Measurements from ENCODE around the gene STK33. TPM values are rescaled to one million over a fixed set of nuclear protein-coding genes. Genes with fewer than 3 reads are reported as not detected.

The STK33 gene
- total RNA-seq, 1 experiment from 2014 or later, result 3.9 TPM

- DNase-seq (ENCODE audit: low read depth, low spot score) (no peak), ATAC-seq (no peak)
- no peaks in the 10 kb centered on the region for H3K9me3 ChIP-seq (ENCODE audit: control insufficient read depth, insufficient read depth, low read depth, low read length)
- POLR2A ChIA-PET, result no interaction called here
- in situ Hi-C loops (cut with HindIII; ENCODE audit: low pct_unique_long_range_greater_than_20kb, low sequenced_read_pairs) (no loop called here), intact Hi-C loops (cut with micrococcal nuclease; ENCODE audit: unreplicated experiment) (no loop called here)
- no peak for TF ChIP-seq POLR2AphosphoS5 (IDR thresholded peaks at IDR 0.05; ENCODE audit: low read depth, low read length)
- H3K4me1 ChIP-seq (ENCODE audit: control insufficient read depth, insufficient read depth, low read length), result no peaks in the 10 kb centered on the region
- no peak overlapping the region for H3K27ac ChIP-seq (ENCODE audit: low read length)
- H3K4me3 ChIP-seq (ENCODE audit: low read depth in 2 of 2, low read length in 2 of 2), result no peak overlapping the region
- H3K27me3 ChIP-seq (ENCODE audit: control insufficient read depth, insufficient read depth, low read length), result no peaks in the 10 kb centered on the region; the same call in 1 of the 2 replicates
- CTCF ChIA-PET, result no interaction called here
- H3K36me3 ChIP-seq (ENCODE audit: control insufficient read depth, insufficient read depth, low read length), result no peaks in the 10 kb centered on the region
- BruUV-seq (replicated peaks), result no TSS peak
These were observed 228.6 kb downstream of the STK33 start for GRCh38 chr11:8365216-8365941.

GRCh38 chr11:8363921-8364320 is 230.1 kb downstream of the STK33 start:
- ATAC-seq, result no peak
- Histone ChIP-seq H3K27me3 (ENCODE audit: control insufficient read depth, insufficient read depth, low read length) (no peaks in the 10 kb centered on the region; the same call in 1 of the 2 replicates), H3K4me1 (ENCODE audit: control insufficient read depth, insufficient read depth, low read length) (no peaks in the 10 kb centered on the region), H3K36me3 (ENCODE audit: control insufficient read depth, insufficient read depth, low read length) (no peaks in the 10 kb centered on the region), H3K9me3 (ENCODE audit: control insufficient read depth, insufficient read depth, low read depth, low read length) (no peaks in the 10 kb centered on the region), H3K27ac (ENCODE audit: low read length) (no peak overlapping the region), H3K4me3 (ENCODE audit: low read depth in 2 of 2, low read length in 2 of 2) (no peak overlapping the region)
- TF ChIP-seq TCF7L2 (IDR thresholded peaks at IDR 0.05; ENCODE audit: low read depth, low read length) (no peak), SIN3A (IDR thresholded peaks at IDR 0.05; ENCODE audit: borderline replicate concordance, insufficient read depth, low read depth, low read length) (no peak), POLR2AphosphoS5 (IDR thresholded peaks at IDR 0.05; ENCODE audit: low read depth, low read length) (no peak)
- intact Hi-C loops (cut with micrococcal nuclease; ENCODE audit: unreplicated experiment) (no loop called here), in situ Hi-C loops (cut with HindIII; ENCODE audit: low pct_unique_long_range_greater_than_20kb, low sequenced_read_pairs) (no loop called here)
- POLR2A ChIA-PET, result no interaction called here
- CTCF ChIA-PET, result no interaction called here
- DNase-seq (ENCODE audit: low read depth, low spot score), result no peak
- BruUV-seq (replicated peaks), result no TSS peak

- ATAC-seq (no peak), DNase-seq (ENCODE audit: low read depth, low spot score) (no peak)
- H3K4me3 ChIP-seq (ENCODE audit: low read depth in 2 of 2, low read length in 2 of 2), result no peak overlapping the region
- H3K4me1 ChIP-seq (ENCODE audit: control insufficient read depth, insufficient read depth, low read length), result no peaks in the 10 kb centered on the region
- CTCF ChIA-PET, result no interaction called here
- H3K27ac ChIP-seq (ENCODE audit: low read length), result no peak overlapping the region
- POLR2A ChIA-PET, result no interaction called here
- no peaks in the 10 kb centered on the region; the same call in 1 of the 2 replicates for H3K27me3 ChIP-seq (ENCODE audit: control insufficient read depth, insufficient read depth, low read length)
- in situ Hi-C loops (cut with HindIII; ENCODE audit: low pct_unique_long_range_greater_than_20kb, low sequenced_read_pairs), result no loop called here
- H3K9me3 ChIP-seq (ENCODE audit: control insufficient read depth, insufficient read depth, low read depth, low read length), result no peaks in the 10 kb centered on the region
- intact Hi-C loops (cut with micrococcal nuclease; ENCODE audit: unreplicated experiment), result no loop called here
- BruUV-seq (replicated peaks), result no TSS peak
- TF ChIP-seq SIN3A (IDR thresholded peaks at IDR 0.05; ENCODE audit: borderline replicate concordance, insufficient read depth, low read depth, low read length) (no peak), CTCF (IDR thresholded peaks at IDR 0.05) (no peak), REST (IDR thresholded peaks at IDR 0.05; ENCODE audit: insufficient read depth in 1 of 2, low read depth in 2 of 2, low read length in 1 of 2) (no peak)
- no peaks in the 10 kb centered on the region for H3K36me3 ChIP-seq (ENCODE audit: control insufficient read depth, insufficient read depth, low read length)
These were observed 231.1 kb downstream of the STK33 start for GRCh38 chr11:8362899-8363298.

Measured in Panc1 (cell line).